HEK293 (cell line): Measurements from ENCODE around the gene LAD1.

ENCODE experiments used
- BCL11A ChIP-seq: fragments of 450-650 bp; formaldehyde crosslinking; IDR thresholded peaks from 2 replicates; pipeline ENCODE4 v1.5.1; 2016; ENCODE audit warnings: low read depth, missing biosample characterization, missing genetic modification characterization
- CTCF ChIP-seq: fragments of 450-650 bp; formaldehyde crosslinking; IDR thresholded peaks from 2 replicates; pipeline ENCODE4 v1.5.1; 2016; ENCODE audit warnings: missing biosample characterization, missing genetic modification characterization
- MEIS1 ChIP-seq: sonication (generic); formaldehyde crosslinking; IDR thresholded peaks from 2 replicates; pipeline ENCODE4 v1.8.1; 2022; ENCODE audit warnings: missing genetic modification reagents, mild to moderate bottlenecking, borderline replicate concordance
- REST ChIP-seq: fragments of 450-650 bp; formaldehyde crosslinking; IDR thresholded peaks from 2 replicates; pipeline ENCODE4 v1.5.1; 2016; ENCODE audit warnings: missing biosample characterization, missing genetic modification characterization
- ZBTB8A ChIP-seq: fragments of 450-650 bp; formaldehyde crosslinking; IDR thresholded peaks from 2 replicates; pipeline ENCODE4 v1.5.1; 2016; ENCODE audit warnings: missing biosample characterization, missing genetic modification characterization
- ZFP3 ChIP-seq: fragments of 450-650 bp; formaldehyde crosslinking; IDR thresholded peaks from 2 replicates; pipeline ENCODE4 v1.5.1; 2016; ENCODE audit warnings: low read depth, missing biosample characterization, missing genetic modification characterization
- ZNF175 ChIP-seq: fragments of 450-650 bp; formaldehyde crosslinking; IDR thresholded peaks from 2 replicates; pipeline ENCODE4 v1.5.1; 2016; ENCODE audit warnings: missing biosample characterization, missing genetic modification characterization
- ZNF391 ChIP-seq: fragments of 450-650 bp; formaldehyde crosslinking; IDR thresholded peaks from 2 replicates; pipeline ENCODE4 v1.5.1; 2016; ENCODE audit warnings: low read depth, missing biosample characterization, missing genetic modification characterization, borderline replicate concordance
- ZNF513 ChIP-seq: fragments of 450-650 bp; IDR thresholded peaks from 2 replicates; pipeline ENCODE4 v1.5.1; 2018; ENCODE audit warnings: missing biosample characterization, missing genetic modification characterization

- no peak for TF ChIP-seq MEIS1 (CRISPR knock-in tag)
- no peak for TF ChIP-seq ZNF513 (tag by site-specific recombination)
- no peak for TF ChIP-seq CTCF (tag by site-specific recombination)
- TF ChIP-seq ZNF391: no peak
- no peak for TF ChIP-seq ZFP3 (tag by site-specific recombination)
- no peak for TF ChIP-seq REST
- TF ChIP-seq BCL11A (tag by site-specific recombination): no peak
- no peak for TF ChIP-seq ZBTB8A (tag by site-specific recombination)
- no peak for TF ChIP-seq ZNF175
These were observed 20.9 kb upstream of the LAD1 start for GRCh38 chr1:201419746-201420607.
